IMR-90 (cell line): ENCODE measurements around the gene CCDC107. TPM values are rescaled to one million over a fixed set of nuclear protein-coding genes. Genes with fewer than 3 reads are reported as not detected.
A peak's percentile ranks its signal among the peaks of the same experiment; 100 is the strongest.

Source experiments
- ATAC-seq: fragments of 200-7000 bp; cut with Tn5 transposase; 2 replicates; pipeline ENCODE4 v1.9.1; 2020; ENCODE audit warnings: low read depth, mild to moderate bottlenecking, moderate library complexity
- BruUV-seq: library from RNA; stranded (reverse); fragments of 400-500 nt; replicated peaks from 2 replicates; lab custom pipeline; 2021; lab: Mats Ljungman, UMichigan
- CTCF ChIA-PET: fragments of 300-600 bp; formaldehyde crosslinking; extraction: SDS; loops from one replicate; lab custom pipeline; 2021; ENCODE audit warnings: antibody characterized with exemption; lab: Yijun Ruan, JAX
- POLR2A ChIA-PET: fragments of 300-600 bp; sonication (Branson Sonifier 250); formaldehyde crosslinking; loops from one replicate; lab custom pipeline; 2022; ENCODE audit warnings: antibody characterized with exemption; ENCODE audit not compliant: unreplicated experiment; lab: Charles Lee
- DNase-seq: peaks from one replicate; pipeline ENCODE4 v3.0.0; 2013
- H2AFZ ChIP-seq: replicated peaks from 2 replicates; pipeline ENCODE3; 2013; ENCODE audit warnings: low read length, mild to moderate bottlenecking; ENCODE audit not compliant: poor library complexity
- H2AK5ac ChIP-seq: 2 replicates; pipeline ENCODE4 v1.6.1; 2013; ENCODE audit warnings: low read depth, low read length, inconsistent platforms
- H2AK9ac ChIP-seq: replicated peaks from 2 replicates; pipeline ENCODE3; 2013; ENCODE audit warnings: mild to moderate bottlenecking, low read depth, low read length, moderate library complexity; ENCODE audit not compliant: poor library complexity
- H2BK120ac ChIP-seq: 2 replicates; pipeline ENCODE4 v1.6.1; 2013; ENCODE audit warnings: low read depth, low read length, inconsistent platforms
- H2BK15ac ChIP-seq: 3 replicates; pipeline ENCODE4 v1.6.1; 2013; ENCODE audit warnings: low read depth, low read length, inconsistent platforms
- H2BK20ac ChIP-seq: 2 replicates; pipeline ENCODE4 v1.6.1; 2013; ENCODE audit warnings: low read depth, mild to moderate bottlenecking, inconsistent platforms, low read length, moderate library complexity
- H2BK5ac ChIP-seq: 2 replicates; pipeline ENCODE4 v1.6.1; 2013; ENCODE audit warnings: mild to moderate bottlenecking, low read depth, low read length, inconsistent platforms; ENCODE audit not compliant: poor library complexity, severe bottlenecking
- H3K14ac ChIP-seq: replicated peaks from 2 replicates; pipeline ENCODE4 v1.6.1; 2013; ENCODE audit warnings: low read depth, low read length, inconsistent platforms
- H3K18ac ChIP-seq: 2 replicates; pipeline ENCODE4 v1.6.1; 2013; ENCODE audit warnings: low read depth, low read length, control low read depth
- H3K23ac ChIP-seq: 2 replicates; pipeline ENCODE4 v1.6.1; 2013; ENCODE audit warnings: low read depth, low read length, inconsistent platforms
- H3K27ac ChIP-seq: 2 replicates; pipeline ENCODE4 v1.5.1; 2013; ENCODE audit warnings: mild to moderate bottlenecking, control low read depth, low read length; ENCODE audit not compliant: insufficient read depth
- H3K27me3 ChIP-seq: 2 replicates; pipeline ENCODE4 v1.6.1; 2013; ENCODE audit warnings: low read length; ENCODE audit not compliant: control insufficient read depth, insufficient read depth
- H3K36me3 ChIP-seq: 2 replicates; pipeline ENCODE4 v1.6.1; 2013; ENCODE audit warnings: low read length, mixed read lengths; ENCODE audit not compliant: control insufficient read depth, insufficient read depth
- H3K4ac ChIP-seq: 2 replicates; pipeline ENCODE4 v1.6.1; 2013; ENCODE audit warnings: low read depth, low read length, inconsistent platforms
- H3K4me1 ChIP-seq: 2 replicates; pipeline ENCODE4 v1.6.1; 2013; ENCODE audit warnings: low read length, mixed read lengths; ENCODE audit not compliant: control insufficient read depth, insufficient read depth
- H3K4me2 ChIP-seq: 2 replicates; pipeline ENCODE4 v1.6.1; 2013; ENCODE audit warnings: low read depth, mild to moderate bottlenecking, control low read depth, low read length, moderate library complexity
- H3K4me3 ChIP-seq: 2 replicates; pipeline ENCODE4 v1.5.1; 2013; ENCODE audit warnings: low read depth, mild to moderate bottlenecking, control low read depth, low read length, moderate library complexity; ENCODE audit not compliant: insufficient read depth
- H3K56ac ChIP-seq: 2 replicates; pipeline ENCODE4 v1.6.1; 2013; ENCODE audit warnings: low read length, inconsistent platforms; ENCODE audit not compliant: insufficient read depth; ENCODE audit errors: extremely low read depth
- H3K79me1 ChIP-seq, 2 experiments: 2 replicates each; pipeline ENCODE4 v1.6.1; 2013; ENCODE audit warnings: low read length in 2 of 2, inconsistent platforms in 1 of 2, low read depth in 1 of 2
- H3K9ac ChIP-seq: 2 replicates; pipeline ENCODE4 v1.6.1; 2013; ENCODE audit warnings: low read depth, low read length, control low read depth
- H3K9me1 ChIP-seq: 2 replicates; pipeline ENCODE4 v1.6.1; 2013; ENCODE audit warnings: low read length, inconsistent platforms; ENCODE audit not compliant: insufficient read depth
- H3K9me3 ChIP-seq: 2 replicates; pipeline ENCODE4 v1.6.1; 2013; ENCODE audit warnings: low read length; ENCODE audit not compliant: control insufficient read depth, insufficient read depth
- H4K20me1 ChIP-seq: 2 replicates; pipeline ENCODE4 v1.6.1; 2013; ENCODE audit warnings: low read length, inconsistent platforms; ENCODE audit not compliant: insufficient read depth
- H4K5ac ChIP-seq: 2 replicates; pipeline ENCODE4 v1.6.1; 2013; ENCODE audit warnings: mild to moderate bottlenecking, low read depth, low read length, control low read depth
- H4K8ac ChIP-seq, 2 experiments: 2 replicates each; pipeline ENCODE4 v1.6.1; 2013; ENCODE audit warnings: low read depth in 2 of 2, low read length in 2 of 2, control low read depth in 1 of 2, inconsistent platforms in 1 of 2
- H4K91ac ChIP-seq: 2 replicates; pipeline ENCODE4 v1.6.1; 2013; ENCODE audit warnings: low read depth, low read length, inconsistent platforms; ENCODE audit not compliant: insufficient read depth
- CHD1 ChIP-seq: IDR thresholded peaks from 2 replicates; pipeline ENCODE4 v1.6.1; 2012; ENCODE audit warnings: low read depth, low read length, improper control_type of control experiment
- CTCF ChIP-seq: conservative IDR thresholded peaks from 2 replicates; pipeline ENCODE4 v1.5.1; 2012; ENCODE audit warnings: mild to moderate bottlenecking, low read depth, low read length, improper control_type of control experiment
- FOS ChIP-seq: fragments of 150-350 bp; IDR thresholded peaks from 2 replicates; pipeline ENCODE4 v1.6.1; 2016; ENCODE audit warnings: low read depth, low read length
- MAFK ChIP-seq: IDR thresholded peaks from 2 replicates; pipeline ENCODE4 v1.6.1; 2012; ENCODE audit warnings: low read depth, low read length, improper control_type of control experiment
- MAZ ChIP-seq: IDR thresholded peaks from 2 replicates; pipeline ENCODE4 v1.6.1; 2012; ENCODE audit warnings: low read depth, mild to moderate bottlenecking, low read length, improper control_type of control experiment, moderate library complexity, borderline replicate concordance
- MXI1 ChIP-seq: IDR thresholded peaks from 2 replicates; pipeline ENCODE4 v1.6.1; 2012; ENCODE audit warnings: low read depth, mild to moderate bottlenecking, low read length, moderate library complexity, borderline replicate concordance
- POLR2A ChIP-seq: IDR thresholded peaks from 2 replicates; pipeline ENCODE4 v1.6.1; 2012; ENCODE audit warnings: mild to moderate bottlenecking, low read depth, low read length
- RAD21 ChIP-seq: IDR thresholded peaks from 2 replicates; pipeline ENCODE4 v1.6.1; 2012; ENCODE audit warnings: low read length, improper control_type of control experiment
- RCOR1 ChIP-seq: IDR thresholded peaks from 2 replicates; pipeline ENCODE4 v1.6.1; 2012; ENCODE audit warnings: mild to moderate bottlenecking, low read length, improper control_type of control experiment; ENCODE audit not compliant: insufficient replicate concordance
- RFX5 ChIP-seq: IDR thresholded peaks from 2 replicates; pipeline ENCODE4 v1.8.0; 2012; ENCODE audit warnings: low read depth, mild to moderate bottlenecking, low read length, moderate library complexity
- WGBS, 2 experiments: methylation state at CpG; one replicate each; pipeline versions ENCODE4 v1.1.5 to v1.1.7; 2013; ENCODE audit warnings: missing lambda C conversion rate in 2 of 2; ENCODE audit not compliant: insufficient read length in 1 of 2; ENCODE audit errors: extremely low coverage in 2 of 2; 5-methylcytosine and 5-hydroxymethylcytosine counted together
- dilution Hi-C: fragments of 300-500 bp; cut with HindIII; formaldehyde crosslinking; loops from one replicate; pipeline ENCODE4 v1.14.3; 2018; ENCODE audit warnings: low sequenced_read_pairs; ENCODE audit not compliant: unreplicated experiment
- in situ Hi-C: fragments of 300-500 bp; cut with MboI; formaldehyde crosslinking; loops from 3 replicates; pipeline ENCODE4 v1.14.3; 2019; ENCODE audit warnings: low sequenced_read_pairs, inconsistent platforms, mixed read lengths
- intact Hi-C: fragments of 100-400 bp; cut with micrococcal nuclease; formaldehyde crosslinking; loops from 2 replicates; pipeline ENCODE4 v1.10.0; 2022
- polyA plus RNA-seq, 3 experiments: library from polyadenylated mRNA; depleted of rRNA; stranded (reverse); fragments of >200 nt; gene quantifications; 2 replicates each; pipeline ENCODE4 v1.2.3, GENCODE V29; 2012; ENCODE audit warnings: low replicate concordance in 1 of 3
- total RNA-seq: library from RNA; depleted of rRNA; stranded (reverse); fragments of >200 nt; gene quantifications from 2 replicates; pipeline ENCODE4 v1.2.3, GENCODE V29; 2012

Gene CCDC107
- total and polyA plus RNA-seq, 2 of the 4 experiments (the other 2 are of a cell fraction), result 6.8 to 21.1 TPM

GRCh38 chr9:35664531-35665470, 6.7 kb downstream of the CCDC107 start, which contains the start of gene ARHGEF39:
TSS of gene ARHGEF39 (minus strand) at chr9:35665195. CDS start at chr9:35665169, 26 bp downstream.
- ChIA-PET POLR2A (interaction anchor here (0.9 to 1.3 kb wide), 3 partner anchors 13 to 68 kb away, joined by 3 to 11 read pairs (median 4); partner anchors contain the start of genes CREB3 and TLN1), CTCF (interaction anchor here (0.8 to 1.5 kb wide), 2 partner anchors 13 kb away, joined by 4 to 5 read pairs; no protein-coding TSS in a partner anchor)
- Histone ChIP-seq H2AK9ac (peak within 1 kb of the TSS; percentile 87), H2BK15ac (peak within 1 kb of the TSS; percentile 90; the same call in 2 of the 3 replicates), H3K18ac (peak within 1 kb of the TSS; percentile 25), H2AFZ (peak within 1 kb of the TSS; percentile 98), H4K8ac (peak within 1 kb of the TSS; percentile 92 to 94), H3K79me1 (peaks cover 28 to 53% of the 10 kb centered on the region in 2 experiments; a peak in 3 of 4 replicates), H4K91ac (peak within 1 kb of the TSS; percentile 88), H2BK5ac (peak within 1 kb of the TSS; percentile 66), H3K9me3 (no peaks in the 10 kb centered on the region), H4K5ac (peak within 1 kb of the TSS; percentile 70; the same call in 1 of the 2 replicates), H3K4ac (peak within 1 kb of the TSS; percentile 59), H4K20me1 (no peaks in the 10 kb centered on the region), H3K23ac (peak within 1 kb of the TSS; percentile 63), H3K36me3 (peaks cover 11% of the 10 kb centered on the region), H2BK20ac (peak within 1 kb of the TSS; percentile 14; the same call in 1 of the 2 replicates), H3K4me1 (peaks cover 25% of the 10 kb centered on the region), H3K9me1 (peaks cover 27% of the 10 kb centered on the region), H3K4me2 (peak within 1 kb of the TSS; percentile 92), H3K4me3 (peak within 1 kb of the TSS; percentile 72), H2BK120ac (peak within 1 kb of the TSS; percentile 77), H3K27ac (peak within 1 kb of the TSS; percentile 75), H3K27me3 (no peaks in the 10 kb centered on the region), H3K9ac (peak within 1 kb of the TSS; percentile 79), H3K56ac (peak within 1 kb of the TSS; percentile 66), H2AK5ac (peak within 1 kb of the TSS; percentile 52), H3K14ac (peak within 1 kb of the TSS; percentile 84)
- in situ Hi-C loops (no loop called here), intact Hi-C loops (loop anchor here (2.0 kb wide), 1 partner anchor 16 kb away; no protein-coding TSS in a partner anchor), dilution Hi-C loops (no loop called here)
- peak; percentile 82 for ATAC-seq
- peak; percentile 68 for DNase-seq
- TF ChIP-seq RCOR1, result no peak
- TF ChIP-seq MAFK, result no peak
- TF ChIP-seq RAD21, result no peak
- peak; percentile 24; the same call in 1 of the 2 replicates for TF ChIP-seq POLR2A
- TF ChIP-seq CHD1, result no peak
- peak; percentile 96 for TF ChIP-seq MXI1
- no peak for TF ChIP-seq RFX5
- TF ChIP-seq MAZ, result peak; percentile 94; the same call in 1 of the 2 replicates
- peak; percentile 23; the same call in 1 of the 2 replicates for TF ChIP-seq CTCF
- TF ChIP-seq FOS, result no peak
- WGBS, 2 experiments, result 0% methylated on average over 18 of the region's 58 CpGs; no CpG with 5 or more reads in 1 of the 2 experiments
- no TSS peak for BruUV-seq
